Measurements from ENCODE around the gene CADPS2.

DNA sequence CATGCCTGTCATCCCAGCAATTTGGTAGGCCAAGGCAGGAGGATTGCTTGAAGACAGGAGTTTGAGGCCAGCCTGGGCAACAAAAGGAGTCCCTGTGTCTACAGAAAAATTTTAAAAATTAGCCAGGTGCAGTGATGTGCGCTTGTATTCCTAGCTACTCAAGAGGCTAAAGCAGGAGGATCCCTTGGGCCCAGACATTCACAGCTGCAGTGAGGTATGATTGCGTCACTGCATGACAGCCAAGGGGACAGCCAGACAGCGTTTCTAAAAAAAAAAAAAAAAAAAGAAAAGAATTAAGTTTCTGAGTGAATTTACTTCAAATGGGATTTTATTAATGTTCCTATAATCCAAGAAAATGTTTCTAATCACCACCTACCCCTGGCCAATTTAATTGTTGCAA, 96.1 kb downstream of the CADPS2 start:
- TF ChIP-seq POLR2AphosphoS5 (IDR thresholded peaks at IDR 0.05; ENCODE audit: low read depth, low read length) (no peak), POLR2A (IDR thresholded peaks at IDR 0.05; ENCODE audit: low read depth, low read length) (no peak), TAF1 (IDR thresholded peaks at IDR 0.05; ENCODE audit: borderline replicate concordance, low read depth, low read length) (no peak)
